H9 (cell line): Measurements from ENCODE around the gene INSYN1. TPM values are rescaled to one million over a fixed set of nuclear protein-coding genes. Genes with fewer than 3 reads are reported as not detected.
A peak's percentile ranks its signal among the peaks of the same experiment; 100 is the strongest.

Experiments used
- DNase-seq: peaks from one replicate; pipeline ENCODE4 v3.0.0-alpha.2; 2017
- H2AFZ ChIP-seq: one replicate; pipeline ENCODE4 v1.6.1; 2013; ENCODE audit warnings: mild to moderate bottlenecking, low read length, control low read depth, moderate library complexity
- H2AK5ac ChIP-seq: 2 replicates; pipeline ENCODE4 v1.6.1; 2013; ENCODE audit warnings: low read length, control low read depth, mixed read lengths; ENCODE audit not compliant: insufficient read length
- H2BK120ac ChIP-seq: one replicate; pipeline ENCODE4 v1.6.1; 2013; ENCODE audit warnings: low read depth, mild to moderate bottlenecking, low read length, control low read depth, inconsistent platforms; ENCODE audit not compliant: poor library complexity, severe bottlenecking
- H2BK12ac ChIP-seq: 2 replicates; pipeline ENCODE4 v1.6.1; 2013; ENCODE audit warnings: low read length, control low read depth, mixed read lengths, low read depth; ENCODE audit not compliant: insufficient read length
- H2BK15ac ChIP-seq: 2 replicates; pipeline ENCODE4 v1.6.1; 2013; ENCODE audit warnings: low read depth, low read length, control low read depth
- H2BK20ac ChIP-seq: one replicate; pipeline ENCODE4 v1.6.1; 2013; ENCODE audit warnings: low read depth, mild to moderate bottlenecking, low read length, control low read depth, inconsistent platforms; ENCODE audit not compliant: poor library complexity, severe bottlenecking
- H2BK5ac ChIP-seq: 2 replicates; pipeline ENCODE4 v1.6.1; 2013; ENCODE audit warnings: low read length, control low read depth, mixed read lengths; ENCODE audit not compliant: insufficient read length
- H3K14ac ChIP-seq: 2 replicates; pipeline ENCODE4 v1.6.1; 2013; ENCODE audit warnings: low read length, control low read depth; ENCODE audit not compliant: insufficient read depth
- H3K18ac ChIP-seq: 2 replicates; pipeline ENCODE4 v1.6.1; 2013; ENCODE audit warnings: low read depth, mild to moderate bottlenecking, mixed read lengths, low read length, control low read depth; ENCODE audit not compliant: insufficient read length
- H3K23ac ChIP-seq: 2 replicates; pipeline ENCODE4 v1.6.1; 2013; ENCODE audit warnings: low read length, control low read depth, mixed read lengths, low read depth; ENCODE audit not compliant: insufficient read length
- H3K23me2 ChIP-seq: 2 replicates; pipeline ENCODE4 v1.6.1; 2013; ENCODE audit warnings: low read depth, mild to moderate bottlenecking, mixed read lengths, low read length, control low read depth; ENCODE audit not compliant: insufficient read length, poor library complexity, severe bottlenecking
- H3K27ac ChIP-seq: 2 replicates; pipeline ENCODE4 v1.5.1; 2013; ENCODE audit warnings: low read length, control low read depth, mixed read lengths, low read depth; ENCODE audit not compliant: insufficient read length
- H3K27me3 ChIP-seq: 2 replicates; pipeline ENCODE4 v1.6.1; 2013; ENCODE audit warnings: low read length, control low read depth, inconsistent platforms; ENCODE audit not compliant: insufficient read depth
- H3K4ac ChIP-seq: 2 replicates; pipeline ENCODE4 v1.6.1; 2013; ENCODE audit warnings: low read depth, mild to moderate bottlenecking, control low read depth, inconsistent platforms, low read length, moderate library complexity
- H3K4me1 ChIP-seq: 2 replicates; pipeline ENCODE4 v1.6.1; 2013; ENCODE audit warnings: low read length, control low read depth, inconsistent platforms; ENCODE audit not compliant: insufficient read depth
- H3K4me2 ChIP-seq: 2 replicates; pipeline ENCODE4 v1.6.1; 2013; ENCODE audit warnings: low read length, control low read depth, mixed read lengths; ENCODE audit not compliant: insufficient read length, insufficient read depth
- H3K56ac ChIP-seq: 2 replicates; pipeline ENCODE4 v1.6.1; 2013; ENCODE audit warnings: low read depth, mild to moderate bottlenecking, mixed read lengths, low read length, control low read depth; ENCODE audit not compliant: insufficient read length
- H3K79me1 ChIP-seq: 2 replicates; pipeline ENCODE4 v1.6.1; 2013; ENCODE audit warnings: low read depth, mild to moderate bottlenecking, moderate library complexity, low read length, control low read depth, inconsistent platforms; ENCODE audit not compliant: insufficient read depth, poor library complexity, severe bottlenecking
- H3K79me2 ChIP-seq: 2 replicates; pipeline ENCODE4 v1.6.1; 2013; ENCODE audit warnings: low read length, control low read depth, inconsistent platforms; ENCODE audit not compliant: insufficient read depth
- H3K9ac ChIP-seq: 2 replicates; pipeline ENCODE4 v1.6.1; 2013; ENCODE audit warnings: low read length, control low read depth, mixed read lengths; ENCODE audit not compliant: insufficient read length; ENCODE audit errors: extremely low read depth
- H3K9me3 ChIP-seq: one replicate; pipeline ENCODE4 v1.6.1; 2013; ENCODE audit warnings: low read depth, low read length, inconsistent platforms; ENCODE audit not compliant: control insufficient read depth
- H3T11ph ChIP-seq: one replicate; pipeline ENCODE4 v1.6.1; 2013; ENCODE audit warnings: mild to moderate bottlenecking, low read length, control low read depth, inconsistent platforms
- H4K20me1 ChIP-seq: one replicate; pipeline ENCODE4 v1.6.1; 2013; ENCODE audit not compliant: control insufficient read depth, insufficient read length, insufficient read depth
- H4K5ac ChIP-seq: 2 replicates; pipeline ENCODE4 v1.6.1; 2013; ENCODE audit warnings: low read depth, mild to moderate bottlenecking, mixed read lengths, low read length, control low read depth; ENCODE audit not compliant: insufficient read length
- H4K8ac ChIP-seq: replicated peaks from 2 replicates; pipeline ENCODE4 v1.6.1; 2013; ENCODE audit warnings: low read length, control low read depth, mixed read lengths, low read depth; ENCODE audit not compliant: insufficient read length
- H4K91ac ChIP-seq: 2 replicates; pipeline ENCODE4 v1.6.1; 2013; ENCODE audit warnings: low read depth, mild to moderate bottlenecking, moderate library complexity, mixed read lengths, low read length, control low read depth; ENCODE audit not compliant: insufficient read length
- H3K27ac Mint-ChIP-seq, 3 experiments: 2 replicates in 2 of 3; 3 replicates in 1 of 3; pipeline ENCODE4 v1.8.0; 2020 to 2021; ENCODE audit warnings: mixed read lengths in 3 of 3, mild to moderate bottlenecking in 1 of 3, moderate library complexity in 1 of 3
- H3K27me3 Mint-ChIP-seq: 2 replicates; pipeline ENCODE4 v1.8.0; 2021; ENCODE audit warnings: low read depth, mild to moderate bottlenecking, moderate library complexity, mixed read lengths
- H3K36me3 Mint-ChIP-seq, 3 experiments: 2 replicates in 2 of 3; 3 replicates in 1 of 3; pipeline ENCODE4 v1.8.0; 2020 to 2021; ENCODE audit warnings: low read depth in 3 of 3, mixed read lengths in 3 of 3; ENCODE audit not compliant: insufficient read depth in 1 of 3
- H3K4me1 Mint-ChIP-seq, 2 experiments: 2 replicates each; pipeline ENCODE4 v1.8.0; 2020; ENCODE audit warnings: mixed read lengths in 2 of 2
- H3K4me3 Mint-ChIP-seq, 2 experiments: 2 replicates in 1 of 2; 3 replicates in 1 of 2; pipeline ENCODE4 v1.8.0; 2020 to 2021; ENCODE audit warnings: mild to moderate bottlenecking in 2 of 2, mixed read lengths in 2 of 2, moderate library complexity in 1 of 2
- H3K9me3 Mint-ChIP-seq, 2 experiments: 2 replicates in 1 of 2; 3 replicates in 1 of 2; pipeline ENCODE4 v1.8.0; 2020; ENCODE audit warnings: mild to moderate bottlenecking in 2 of 2, mixed read lengths in 2 of 2, moderate library complexity in 1 of 2
- CTCF ChIP-seq: fragments of 200-600 bp; sonication (generic); conservative IDR thresholded peaks from 3 replicates; pipeline ENCODE4 v1.8.0; 2021; ENCODE audit warnings: antibody characterized with exemption, mild to moderate bottlenecking
- WGBS: extraction: QIAGEN DNeasy Blood & Tissue Kit; methylation state at CpG from one replicate; pipeline ENCODE4 v1.1.7; 2013; ENCODE audit warnings: missing lambda C conversion rate, low lambda C conversion rate, mixed read lengths; ENCODE audit not compliant: insufficient read length; ENCODE audit errors: extremely low coverage; 5-methylcytosine and 5-hydroxymethylcytosine counted together
- total RNA-seq: library from RNA; stranded (reverse); gene quantifications from 2 replicates; pipeline ENCODE4 v1.2.1, GENCODE V29; 2021

Gene INSYN1
- total RNA-seq, 1 experiment from 2014 or later: 1.9 TPM

- Histone ChIP-seq H3K56ac (no peak overlapping the region), H3K9ac (no peak overlapping the region), H3T11ph (no peak overlapping the region), H3K27me3 (peaks cover 2% of the 10 kb centered on the region; the same call in 1 of the 2 replicates), H3K4me1 (peaks cover 16% of the 10 kb centered on the region), H3K79me1 (no peaks in the 10 kb centered on the region), H2AFZ (no peak overlapping the region), H2BK20ac (no peak overlapping the region), H4K5ac (no peak overlapping the region), H3K27ac (no peak overlapping the region), H2BK5ac (no peak overlapping the region), H2BK12ac (no peak overlapping the region), H3K4me2 (no peak overlapping the region), H2BK120ac (no peak overlapping the region), H3K79me2 (no peaks in the 10 kb centered on the region), H3K14ac (no peak overlapping the region), H3K9me3 (no peaks in the 10 kb centered on the region), H3K4ac (no peak overlapping the region), H4K8ac (no peak overlapping the region), H3K23me2 (peaks cover 20% of the 10 kb centered on the region), H3K18ac (no peak overlapping the region), H4K20me1 (no peaks in the 10 kb centered on the region), H2AK5ac (no peak overlapping the region), H4K91ac (no peak overlapping the region), H2BK15ac (no peak overlapping the region), H3K23ac (no peak overlapping the region)
- Mint-ChIP-seq H3K9me3 (no peaks in the 10 kb centered on the region; a peak in 1 of 5 replicates), H3K27ac (no peak overlapping the region), H3K4me1 (peaks cover 50 to 60% of the 10 kb centered on the region in 2 experiments), H3K27me3 (peaks cover 46% of the 10 kb centered on the region), H3K36me3 (no peaks in the 10 kb centered on the region; a peak in 1 of 7 replicates), H3K4me3 (peak overlapping the region in 1 of 2 experiments; percentile 47; a peak in 2 of 5 replicates)
- no peak for TF ChIP-seq CTCF
- no peak for DNase-seq
- whole genome bisulfite sequencing: no CpG with 5 or more reads among the region's 5 CpGs
Observed at GRCh38 chr15:73749971-73750370, 3.2 kb downstream of the INSYN1 start.
